Frontal cortex (tissue), 4 donors: ENCODE data around the gene TP53BP2. TPM values are rescaled to one million over a fixed set of nuclear protein-coding genes. Genes with fewer than 3 reads are reported as not detected.

Source experiments
- DNase-seq, 2 donors: peaks; one replicate each; pipeline ENCODE4 v3.0.0; 2012; ENCODE audit warnings: low spot score in 2 of 2
- FAIRE-seq: peaks from 2 replicates; lab custom pipeline; 2012; peaks lifted over from hg19 to GRCh38; lab: Jason Lieb, UNC
- total RNA-seq: library from RNA; depleted of rRNA; stranded (reverse); fragments of >200 nt; gene quantifications from one replicate; pipeline ENCODE4 v1.2.3, GENCODE V29; 2014
- donor health status: control.
- donor health status: control.
- donor health status: control.

Gene TP53BP2
- total RNA-seq, 1 donor from 2014 or later: 29.8 TPM

GRCh38 chr1:223730479-223731132 lies 115.1 kb downstream of the TP53BP2 start:
- no peak for FAIRE-seq
- DNase-seq: no peak

- FAIRE-seq (no peak), DNase-seq (no peak)
Observed at GRCh38 chr1:223729906-223730305, 115.8 kb downstream of the TP53BP2 start.

Other genes starting within 250 kb of the TP53BP2 start
- not detected for gene CAPN8, start 180.2 kb downstream of the TP53BP2 start, total RNA-seq
- gene CAPN2, start 133.4 kb downstream of the TP53BP2 start, total RNA-seq: 36.7 TPM